H1 (cell line): ENCODE measurements around the gene IQGAP3.

Experiments
- CHD1 ChIP-seq: IDR thresholded peaks from 2 replicates; pipeline ENCODE4 v1.6.1; 2012; ENCODE audit warnings: low read depth, low read length, improper control_type of control experiment
- CTCF ChIP-seq, 3 experiments: IDR thresholded peaks; 1 replicate in 2 of 3; 2 replicates in 1 of 3; pipeline versions ENCODE4 v1.5.1 to v1.6.1; 2011; ENCODE audit warnings: low read length in 3 of 3, mild to moderate bottlenecking in 3 of 3, inconsistent platforms in 2 of 3, low read depth in 1 of 3, moderate library complexity in 1 of 3; ENCODE audit not compliant: insufficient read depth in 1 of 3; ENCODE audit errors: control extremely low read depth in 1 of 3
- EZH2 ChIP-seq: fragments of 200-600 bp; sonication (generic); IDR thresholded peaks from 2 replicates; pipeline ENCODE4 v1.7.1; 2012; ENCODE audit warnings: low read depth, mild to moderate bottlenecking, moderate library complexity, low read length, inconsistent platforms; ENCODE audit not compliant: severe bottlenecking
- HDAC2 ChIP-seq, 2 experiments: fragments of 300-600 bp in 1 of 2; sonication (generic) in 1 of 2; IDR thresholded peaks; 2 replicates each; pipeline ENCODE4 v1.6.1; 2011 to 2012; ENCODE audit warnings: low read depth in 2 of 2, low read length in 2 of 2, mild to moderate bottlenecking in 2 of 2, moderate library complexity in 2 of 2, borderline replicate concordance in 1 of 2, inconsistent platforms in 1 of 2
- HDAC6 ChIP-seq: IDR thresholded peaks from one replicate; pipeline ENCODE4 v1.7.1; 2012; ENCODE audit warnings: low read depth, mild to moderate bottlenecking, inconsistent platforms, low read length, moderate library complexity
- KDM1A ChIP-seq: fragments of 200-600, 300-600 bp; sonication (generic); IDR thresholded peaks from 2 replicates; pipeline ENCODE4 v1.7.1; 2016; ENCODE audit warnings: mild to moderate bottlenecking, low read length, borderline replicate concordance
- POLR2A ChIP-seq, 2 experiments: IDR thresholded peaks; 1 replicate in 1 of 2; 2 replicates in 1 of 2; pipeline ENCODE4 v1.6.1; 2011; ENCODE audit warnings: low read depth in 2 of 2, low read length in 2 of 2, mild to moderate bottlenecking in 2 of 2; ENCODE audit errors: control extremely low read depth in 1 of 2
- POLR2AphosphoS5 ChIP-seq: IDR thresholded peaks from 2 replicates; pipeline ENCODE4 v1.6.1; 2011; ENCODE audit warnings: low read depth, low read length
- SIN3A ChIP-seq, 2 experiments: IDR thresholded peaks in 1 of 2; conservative IDR thresholded peaks in 1 of 2; 2 replicates each; pipeline ENCODE4 v1.6.1; 2011 to 2012; ENCODE audit warnings: low read length in 2 of 2, improper control_type of control experiment in 1 of 2, low read depth in 1 of 2, mild to moderate bottlenecking in 1 of 2
- TAF1 ChIP-seq: IDR thresholded peaks from 2 replicates; pipeline ENCODE4 v1.6.1; 2011; ENCODE audit warnings: mild to moderate bottlenecking, low read depth, low read length

- TF ChIP-seq SIN3A (conservative IDR thresholded peaks at IDR 0.05 in 1 of 2, IDR thresholded peaks at IDR 0.05 in 1 of 2; ENCODE audit: low read depth in 1 of 2, low read length in 2 of 2), result no peak
- no peak for TF ChIP-seq CTCF (IDR thresholded peaks at IDR 0.05; ENCODE audit: control extremely low read depth in 1 of 3, insufficient read depth in 1 of 3, low read depth in 1 of 3, low read length in 3 of 3)
- TF ChIP-seq CHD1, result no peak
- TF ChIP-seq POLR2AphosphoS5, result no peak
- TF ChIP-seq POLR2A (IDR thresholded peaks at IDR 0.05; ENCODE audit: control extremely low read depth in 1 of 2, low read depth in 2 of 2, low read length in 2 of 2), result no peak
- TF ChIP-seq HDAC6, result no peak
- TF ChIP-seq HDAC2 (IDR thresholded peaks at IDR 0.05; ENCODE audit: borderline replicate concordance in 1 of 2, low read depth in 2 of 2, low read length in 2 of 2), result no peak
- no peak for TF ChIP-seq KDM1A
- TF ChIP-seq TAF1, result no peak
- TF ChIP-seq EZH2, result no peak
These were observed 28.4 kb upstream of the IQGAP3 start for GRCh38 chr1:156600733-156601121.
